Heart left ventricle (tissue), 13 donors: Measurements from ENCODE around the gene PSRC1.

Source experiments
- POLR2A ChIP-seq, 2 donors: fragments of 450-650 bp; IDR thresholded peaks; one replicate each; pipeline ENCODE4 v1.6.1; 2017; ENCODE audit warnings: antibody characterized with exemption in 2 of 2, mild to moderate bottlenecking in 2 of 2, moderate library complexity in 2 of 2
- TF ChIP-seq, protein P1 (sequence below), 12 donors: fragments of 200-600 bp; sonication (generic) in 4 of 12; IDR thresholded peaks; one replicate each; pipeline versions ENCODE4 v1.5.0 to v1.8.0; 2018 to 2022; ENCODE audit warnings: antibody characterized with exemption in 12 of 12, mild to moderate bottlenecking in 5 of 12
- donor health status: ischemic (EF 13 %, LVEDD 7.1; RV severe dilation, severe dysfunction).
- donor health status: DM: no; HTN: yes; CAD: no.
- donor health status: DM: no; HTN: no; CAD: no.
- donor health status: ischemic (EF 25% LVEDD 6.9; RV normal size, moderate dysfunction).
- donor health status: ischemic (EF 25% LVEDD 5.7; RV mildly dilated, moderate dysfunction).
- donor health status: ischemic (EF 35%, LVEDD 5.7; RV mildly dilated, moderate dysfunction).
- donor health status: nonischemic (EF 11% LVEDD 7.7; RV severe dilation, severe dysfunction).
- donor health status: DM: yes; HTN: yes; CAD: no.
- donor health status: PGD.
- donor health status: ischemic (EF 29% LVEDD 5.4; RV normal size, mild dysfunction).
- donor health status: nonischemic (EF 23%, LVEDD 6.1; RV moderate dilation, normal function).

DNA sequence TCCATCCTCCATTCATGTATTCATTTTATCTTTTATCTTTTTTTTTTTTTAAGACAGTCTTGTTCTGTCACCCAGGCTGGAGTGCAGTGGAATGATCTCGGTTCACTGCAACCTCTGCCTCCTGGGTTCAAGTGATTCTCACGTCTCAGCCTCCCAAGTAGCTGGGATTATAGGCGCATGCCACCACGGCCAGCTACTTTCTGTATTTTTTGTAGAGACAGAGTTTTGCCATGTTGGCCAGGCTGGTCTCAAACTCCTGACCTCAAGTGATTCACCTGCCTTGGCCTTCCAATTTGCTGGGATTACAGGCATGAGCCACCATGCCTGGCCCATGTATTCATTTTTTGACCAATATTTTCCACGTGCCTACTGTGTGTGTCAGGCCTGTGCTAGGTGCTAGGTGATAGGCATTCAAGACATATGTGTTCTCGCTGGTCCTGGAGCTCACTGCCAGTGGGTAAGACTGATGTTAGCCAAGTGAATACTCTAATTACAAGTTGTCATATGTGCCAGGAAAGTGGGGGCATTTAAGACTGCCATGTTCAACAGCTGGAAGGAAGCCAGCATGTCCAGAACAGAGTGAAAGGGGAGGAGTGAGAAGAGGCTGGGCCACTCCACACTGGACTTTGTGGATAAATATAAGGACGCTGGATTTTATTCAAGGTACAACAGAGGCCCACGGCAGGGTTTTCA lies 38.9 kb downstream of the PSRC1 start:
- TF ChIP-seq, protein P1, sequence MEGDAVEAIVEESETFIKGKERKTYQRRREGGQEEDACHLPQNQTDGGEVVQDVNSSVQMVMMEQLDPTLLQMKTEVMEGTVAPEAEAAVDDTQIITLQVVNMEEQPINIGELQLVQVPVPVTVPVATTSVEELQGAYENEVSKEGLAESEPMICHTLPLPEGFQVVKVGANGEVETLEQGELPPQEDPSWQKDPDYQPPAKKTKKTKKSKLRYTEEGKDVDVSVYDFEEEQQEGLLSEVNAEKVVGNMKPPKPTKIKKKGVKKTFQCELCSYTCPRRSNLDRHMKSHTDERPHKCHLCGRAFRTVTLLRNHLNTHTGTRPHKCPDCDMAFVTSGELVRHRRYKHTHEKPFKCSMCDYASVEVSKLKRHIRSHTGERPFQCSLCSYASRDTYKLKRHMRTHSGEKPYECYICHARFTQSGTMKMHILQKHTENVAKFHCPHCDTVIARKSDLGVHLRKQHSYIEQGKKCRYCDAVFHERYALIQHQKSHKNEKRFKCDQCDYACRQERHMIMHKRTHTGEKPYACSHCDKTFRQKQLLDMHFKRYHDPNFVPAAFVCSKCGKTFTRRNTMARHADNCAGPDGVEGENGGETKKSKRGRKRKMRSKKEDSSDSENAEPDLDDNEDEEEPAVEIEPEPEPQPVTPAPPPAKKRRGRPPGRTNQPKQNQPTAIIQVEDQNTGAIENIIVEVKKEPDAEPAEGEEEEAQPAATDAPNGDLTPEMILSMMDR (IDR thresholded peaks at IDR 0.05): no peak
- no peak for TF ChIP-seq POLR2A (IDR thresholded peaks at IDR 0.05)
